Measurements from ENCODE around the gene CDH26. TPM values are rescaled to one million over a fixed set of nuclear protein-coding genes. Genes with fewer than 3 reads are reported as not detected.

The CDH26 gene
- total and polyA plus RNA-seq, 9 of the 15 experiments (the other 6 are each of a cell fraction or from before 2014, with no cell fraction given), result 0.07 to 0.13 (median 0.10) TPM; not detected in 4

DNA sequence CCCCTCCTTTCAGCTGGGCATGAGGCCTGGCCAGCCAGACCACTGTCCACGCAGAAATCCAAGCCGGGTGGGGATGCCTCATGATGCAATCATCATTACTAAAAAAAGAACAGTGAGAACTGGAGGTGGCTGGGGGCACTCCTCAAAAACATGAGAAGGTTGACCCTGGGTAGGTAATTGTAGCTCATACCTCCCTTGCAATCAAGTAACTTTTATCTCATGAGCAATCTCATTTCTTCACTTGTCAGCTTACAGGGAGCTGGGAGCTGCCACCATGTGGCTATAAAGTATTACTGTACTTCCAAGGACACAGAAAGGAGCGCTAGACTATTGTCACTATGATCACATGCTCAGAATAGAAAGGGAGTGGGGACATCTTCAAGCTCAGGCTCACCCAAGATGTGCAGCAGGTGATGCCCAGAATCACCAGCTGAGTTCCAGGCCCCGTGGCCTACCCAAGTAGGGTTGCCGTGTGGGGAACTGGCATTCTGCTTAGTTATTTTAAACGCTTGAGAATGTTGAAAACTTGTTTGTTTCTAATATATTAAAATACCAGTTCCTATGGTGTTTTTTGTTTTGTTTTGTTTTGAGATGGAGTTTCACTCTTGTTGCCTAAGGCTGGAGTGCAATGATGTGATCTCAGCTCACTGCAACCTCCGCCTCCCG is 3.0 kb upstream of the CDH26 start (continued):
- TF ChIP-seq SMAD1 (IDR thresholded peaks at IDR 0.05; ENCODE audit: low read depth, low read length, partially characterized antibody), result no peak
- TF ChIP-seq E2F3 (CRISPR knock-in tag; IDR thresholded peaks at IDR 0.05), result no peak
- TF ChIP-seq RBM34 (IDR thresholded peaks at IDR 0.05; ENCODE audit: borderline replicate concordance, insufficient read depth, low read length), result no peak
- no peak for TF ChIP-seq RBM15 (IDR thresholded peaks at IDR 0.05; ENCODE audit: insufficient read depth, low read length)
- no peak for TF ChIP-seq TCF3 (CRISPR knock-in tag; IDR thresholded peaks at IDR 0.05)
- no peak for TF ChIP-seq ZNF583 (CRISPR knock-in tag; IDR thresholded peaks at IDR 0.05)
- no peak for TF ChIP-seq NCOA2 (IDR thresholded peaks at IDR 0.05; ENCODE audit: partially characterized antibody in 2 of 2)
- no peak for TF ChIP-seq ZNF354B (CRISPR knock-in tag; IDR thresholded peaks at IDR 0.05)
- TF ChIP-seq, protein P1, sequence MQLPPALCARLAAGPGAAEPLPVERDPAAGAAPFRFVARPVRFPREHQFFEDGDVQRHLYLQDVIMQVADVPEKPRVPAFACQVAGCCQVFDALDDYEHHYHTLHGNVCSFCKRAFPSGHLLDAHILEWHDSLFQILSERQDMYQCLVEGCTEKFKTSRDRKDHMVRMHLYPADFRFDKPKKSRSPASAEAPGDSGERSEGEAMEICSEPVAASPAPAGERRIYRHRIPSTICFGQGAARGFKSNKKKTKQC (CRISPR knock-in tag; IDR thresholded peaks at IDR 0.05), result no peak
- TF ChIP-seq SAFB (IDR thresholded peaks at IDR 0.05; ENCODE audit: borderline replicate concordance, low read depth, low read length), result no peak
- no peak for TF ChIP-seq CEBPG (CRISPR knock-in tag; IDR thresholded peaks at IDR 0.05)
- peak in 1 of 2 experiments; percentile 54; a peak in 2 of 4 replicates for TF ChIP-seq CEBPG (tag; conservative IDR thresholded peaks at IDR 0.05 in 1 of 2, IDR thresholded peaks at IDR 0.05 in 1 of 2)
- peak; percentile 30 for TF ChIP-seq MEIS2 (IDR thresholded peaks at IDR 0.05; ENCODE audit: partially characterized antibody)
- TF ChIP-seq FOXP1 (CRISPR knock-in tag; IDR thresholded peaks at IDR 0.05), result no peak
- TF ChIP-seq SP1 (CRISPR knock-in tag; IDR thresholded peaks at IDR 0.05), result no peak
- no peak for TF ChIP-seq DACH1 (IDR thresholded peaks at IDR 0.05; ENCODE audit: partially characterized antibody)
- TF ChIP-seq, protein P2, sequence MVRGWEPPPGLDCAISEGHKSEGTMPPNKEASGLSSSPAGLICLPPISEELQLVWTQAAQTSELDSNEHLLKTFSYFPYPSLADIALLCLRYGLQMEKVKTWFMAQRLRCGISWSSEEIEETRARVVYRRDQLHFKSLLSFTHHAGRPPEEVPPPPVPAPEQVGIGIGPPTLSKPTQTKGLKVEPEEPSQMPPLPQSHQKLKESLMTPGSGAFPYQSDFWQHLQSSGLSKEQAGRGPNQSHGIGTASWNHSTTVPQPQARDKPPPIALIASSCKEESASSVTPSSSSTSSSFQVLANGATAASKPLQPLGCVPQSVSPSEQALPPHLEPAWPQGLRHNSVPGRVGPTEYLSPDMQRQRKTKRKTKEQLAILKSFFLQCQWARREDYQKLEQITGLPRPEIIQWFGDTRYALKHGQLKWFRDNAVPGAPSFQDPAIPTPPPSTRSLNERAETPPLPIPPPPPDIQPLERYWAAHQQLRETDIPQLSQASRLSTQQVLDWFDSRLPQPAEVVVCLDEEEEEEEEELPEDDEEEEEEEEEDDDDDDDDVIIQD (CRISPR knock-in tag; IDR thresholded peaks at IDR 0.05), result no peak
- TF ChIP-seq, protein P3, sequence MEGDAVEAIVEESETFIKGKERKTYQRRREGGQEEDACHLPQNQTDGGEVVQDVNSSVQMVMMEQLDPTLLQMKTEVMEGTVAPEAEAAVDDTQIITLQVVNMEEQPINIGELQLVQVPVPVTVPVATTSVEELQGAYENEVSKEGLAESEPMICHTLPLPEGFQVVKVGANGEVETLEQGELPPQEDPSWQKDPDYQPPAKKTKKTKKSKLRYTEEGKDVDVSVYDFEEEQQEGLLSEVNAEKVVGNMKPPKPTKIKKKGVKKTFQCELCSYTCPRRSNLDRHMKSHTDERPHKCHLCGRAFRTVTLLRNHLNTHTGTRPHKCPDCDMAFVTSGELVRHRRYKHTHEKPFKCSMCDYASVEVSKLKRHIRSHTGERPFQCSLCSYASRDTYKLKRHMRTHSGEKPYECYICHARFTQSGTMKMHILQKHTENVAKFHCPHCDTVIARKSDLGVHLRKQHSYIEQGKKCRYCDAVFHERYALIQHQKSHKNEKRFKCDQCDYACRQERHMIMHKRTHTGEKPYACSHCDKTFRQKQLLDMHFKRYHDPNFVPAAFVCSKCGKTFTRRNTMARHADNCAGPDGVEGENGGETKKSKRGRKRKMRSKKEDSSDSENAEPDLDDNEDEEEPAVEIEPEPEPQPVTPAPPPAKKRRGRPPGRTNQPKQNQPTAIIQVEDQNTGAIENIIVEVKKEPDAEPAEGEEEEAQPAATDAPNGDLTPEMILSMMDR (IDR thresholded peaks at IDR 0.05 in 2 of 3, conservative IDR thresholded peaks at IDR 0.05 in 1 of 3; ENCODE audit: insufficient read depth in 2 of 3, low read depth in 1 of 3, low read length in 3 of 3), result peak; percentile 50 to 68 (median 65); a peak in 5 of 6 replicates
- TF ChIP-seq RAD21 (CRISPR knock-in tag; conservative IDR thresholded peaks at IDR 0.05 in 1 of 2, IDR thresholded peaks at IDR 0.05 in 1 of 2), result peak; percentile 34 to 67
- no peak for TF ChIP-seq ZNF778 (CRISPR knock-in tag; IDR thresholded peaks at IDR 0.05)
- no peak for TF ChIP-seq ZNF175 (CRISPR knock-in tag; IDR thresholded peaks at IDR 0.05; ENCODE audit: low read depth)
